ENCODE measurements around the gene LGALSL.

GRCh38 chr2:64461271-64462058 lies 7.5 kb downstream of the LGALSL start:
- TF ChIP-seq EZH2 (IDR thresholded peaks at IDR 0.05; ENCODE audit: insufficient read depth, poor library complexity, severe bottlenecking) (no peak), EZH2phosphoT487 (IDR thresholded peaks at IDR 0.05; ENCODE audit: insufficient read depth, low read depth) (no peak)

Data from GM23248 (cell line).